Fibroblast of lung (primary cell): ENCODE data around the gene TNFAIP8L1.

Experiments used
- EZH2 ChIP-seq: IDR thresholded peaks from 2 replicates; pipeline ENCODE4 v1.5.1; 2012; ENCODE audit warnings: low read length, control low read depth, mild to moderate bottlenecking; ENCODE audit errors: missing control alignments
- TF ChIP-seq, protein P1 (sequence below), 2 donors: IDR thresholded peaks in 1 of 2; conservative IDR thresholded peaks in 1 of 2; 1 replicate in 1 of 2; 2 replicates in 1 of 2; pipeline ENCODE4 v1.5.1; 2011 to 2012; ENCODE audit warnings: low read length in 2 of 2, control low read depth in 1 of 2, inconsistent platforms in 1 of 2, low read depth in 1 of 2, mild to moderate bottlenecking in 1 of 2

DNA sequence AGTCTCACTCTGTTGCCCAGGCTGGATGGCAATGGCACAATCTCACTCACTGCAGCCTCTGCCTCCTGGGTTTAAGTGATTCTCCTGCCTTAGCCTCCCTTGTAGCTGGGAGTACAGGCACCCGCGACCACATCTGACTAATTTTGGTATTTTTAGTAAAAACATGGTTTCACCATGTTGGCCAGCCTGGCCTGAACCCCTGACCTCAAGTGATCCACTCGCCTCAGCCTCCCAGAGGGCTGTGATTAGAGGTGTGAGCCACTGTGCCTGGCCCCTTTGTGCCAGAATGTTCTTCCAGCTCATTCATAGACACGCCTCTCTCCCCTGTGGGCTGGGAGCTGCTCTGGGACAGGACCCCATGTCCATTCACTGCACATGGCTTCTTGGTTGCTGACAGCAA is 21.7 kb downstream of the TNFAIP8L1 start:
- TF ChIP-seq, protein P1, sequence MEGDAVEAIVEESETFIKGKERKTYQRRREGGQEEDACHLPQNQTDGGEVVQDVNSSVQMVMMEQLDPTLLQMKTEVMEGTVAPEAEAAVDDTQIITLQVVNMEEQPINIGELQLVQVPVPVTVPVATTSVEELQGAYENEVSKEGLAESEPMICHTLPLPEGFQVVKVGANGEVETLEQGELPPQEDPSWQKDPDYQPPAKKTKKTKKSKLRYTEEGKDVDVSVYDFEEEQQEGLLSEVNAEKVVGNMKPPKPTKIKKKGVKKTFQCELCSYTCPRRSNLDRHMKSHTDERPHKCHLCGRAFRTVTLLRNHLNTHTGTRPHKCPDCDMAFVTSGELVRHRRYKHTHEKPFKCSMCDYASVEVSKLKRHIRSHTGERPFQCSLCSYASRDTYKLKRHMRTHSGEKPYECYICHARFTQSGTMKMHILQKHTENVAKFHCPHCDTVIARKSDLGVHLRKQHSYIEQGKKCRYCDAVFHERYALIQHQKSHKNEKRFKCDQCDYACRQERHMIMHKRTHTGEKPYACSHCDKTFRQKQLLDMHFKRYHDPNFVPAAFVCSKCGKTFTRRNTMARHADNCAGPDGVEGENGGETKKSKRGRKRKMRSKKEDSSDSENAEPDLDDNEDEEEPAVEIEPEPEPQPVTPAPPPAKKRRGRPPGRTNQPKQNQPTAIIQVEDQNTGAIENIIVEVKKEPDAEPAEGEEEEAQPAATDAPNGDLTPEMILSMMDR (conservative IDR thresholded peaks at IDR 0.05 in 1 of 2, IDR thresholded peaks at IDR 0.05 in 1 of 2; ENCODE audit: low read depth in 1 of 2, low read length in 2 of 2), result no peak
- no peak for TF ChIP-seq EZH2
